SKM-1 (cell line): ENCODE measurements around the gene CCDC110.
A peak's percentile ranks its signal among the peaks of the same experiment; 100 is the strongest.

ENCODE experiments used
- DNase-seq: peaks from one replicate; lab custom pipeline; 2025; ENCODE audit not compliant: unreplicated experiment; lab: John Stamatoyannopoulos, UW

CCDC110 gene

GRCh38 chr4:185473247-185473646, 1.7 kb upstream of the CCDC110 start:
- DNase-seq = no peak

GRCh38 chr4:185472103-185472542, 590 bp upstream of the CCDC110 start:
- DNase-seq = no peak

DNA sequence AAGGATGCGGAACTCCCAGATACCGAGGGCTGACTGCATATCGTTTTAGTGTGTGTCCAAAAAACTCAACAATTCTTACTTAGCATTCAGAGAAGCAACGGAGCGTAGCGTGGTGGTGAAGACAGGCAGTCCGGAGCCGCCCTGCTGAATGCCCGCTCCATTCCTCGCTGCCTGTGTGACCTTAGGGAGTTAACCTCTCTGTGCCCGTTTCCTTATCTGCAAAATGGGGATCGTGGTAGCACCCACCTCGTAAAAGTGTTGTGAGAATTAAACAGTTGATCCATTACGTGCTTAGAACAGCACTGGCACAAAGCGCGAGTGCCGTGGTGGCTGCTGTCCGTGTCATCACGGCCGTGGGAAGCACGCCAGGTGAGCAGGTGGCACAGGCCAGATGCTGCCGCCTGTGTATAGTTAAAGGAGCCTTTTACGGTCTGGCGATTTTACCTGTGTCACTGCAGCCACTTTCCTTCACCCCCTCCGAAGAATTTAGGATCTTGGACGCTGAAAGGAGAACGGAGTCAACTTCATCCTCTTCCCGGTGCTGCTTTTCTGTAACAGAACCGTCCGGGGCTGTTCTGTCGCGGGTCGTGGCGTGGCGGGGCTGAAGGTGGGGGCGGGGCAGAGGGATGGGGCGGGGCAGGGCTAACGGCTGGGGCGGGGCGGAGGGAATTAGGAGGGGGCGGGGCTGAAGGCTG, 885 bp downstream of the CCDC110 start:
- DNase-seq = peak; percentile 41

DNA sequence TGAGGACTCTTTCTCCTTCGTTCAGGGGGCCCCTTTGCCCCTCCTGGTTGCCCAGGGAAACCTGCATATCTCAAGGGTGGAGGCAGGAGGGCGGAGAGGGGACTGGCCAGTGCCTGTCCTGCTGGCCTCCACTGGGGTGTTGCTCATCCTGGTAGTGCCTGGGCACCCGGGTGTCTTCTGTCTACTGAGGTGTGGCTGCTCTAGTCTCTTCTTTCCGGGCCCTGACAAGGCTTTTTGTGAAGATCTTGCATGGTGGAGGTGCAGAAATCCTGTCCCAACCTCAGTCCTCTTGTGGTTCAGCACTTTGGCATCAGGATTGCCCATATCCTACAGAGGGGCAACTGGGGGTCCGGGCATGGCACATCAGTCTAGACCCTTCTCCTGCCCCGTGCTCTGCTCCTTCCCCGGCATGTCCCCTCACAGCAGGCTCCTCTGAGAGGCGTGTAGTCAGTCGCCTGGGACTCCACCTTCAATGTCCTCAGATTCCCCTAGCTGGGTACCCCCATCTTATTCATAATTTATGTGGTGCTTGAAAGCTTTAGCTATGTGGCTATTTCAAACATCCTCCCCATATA, 1.9 kb downstream of the CCDC110 start:
- no peak for DNase-seq

GRCh38 chr4:185468999-185469398, 2.5 kb downstream of the CCDC110 start:
- DNase-seq = no peak

- no peak for DNase-seq
Measured at GRCh38 chr4:185467991-185468390, 3.5 kb downstream of the CCDC110 start.

- DNase-seq = no peak
Measured at GRCh38 chr4:185467101-185467500, 4.4 kb downstream of the CCDC110 start.

- no peak for DNase-seq
Measured at GRCh38 chr4:185465707-185466106, 5.8 kb downstream of the CCDC110 start.

GRCh38 chr4:185464887-185465286, 6.6 kb downstream of the CCDC110 start:
- DNase-seq = no peak

DNA sequence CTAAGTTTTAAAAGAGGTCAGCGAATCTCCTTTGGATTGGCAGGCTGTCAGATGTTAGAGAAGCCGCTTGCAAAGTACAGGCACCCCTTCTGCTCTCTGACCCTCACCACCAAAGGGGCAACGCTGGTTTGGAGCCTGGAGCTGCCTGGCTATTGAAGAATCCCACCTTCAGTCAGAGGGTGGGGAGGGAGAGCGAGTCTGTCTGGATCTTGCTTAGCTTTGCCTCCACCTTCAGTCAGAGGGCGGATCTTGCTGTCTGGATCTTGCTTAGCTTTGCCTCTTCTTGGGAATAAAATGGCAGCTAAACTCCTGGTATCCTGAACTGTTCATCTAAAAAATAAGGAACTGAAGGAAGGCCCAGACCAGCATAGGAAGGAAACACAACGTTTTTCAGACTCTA, 7.3 kb downstream of the CCDC110 start:
- no peak for DNase-seq

GRCh38 chr4:185463541-185463940, 8.0 kb downstream of the CCDC110 start:
- DNase-seq = no peak

GRCh38 chr4:185461565-185461964, 10.0 kb downstream of the CCDC110 start:
- DNase-seq = no peak

DNA sequence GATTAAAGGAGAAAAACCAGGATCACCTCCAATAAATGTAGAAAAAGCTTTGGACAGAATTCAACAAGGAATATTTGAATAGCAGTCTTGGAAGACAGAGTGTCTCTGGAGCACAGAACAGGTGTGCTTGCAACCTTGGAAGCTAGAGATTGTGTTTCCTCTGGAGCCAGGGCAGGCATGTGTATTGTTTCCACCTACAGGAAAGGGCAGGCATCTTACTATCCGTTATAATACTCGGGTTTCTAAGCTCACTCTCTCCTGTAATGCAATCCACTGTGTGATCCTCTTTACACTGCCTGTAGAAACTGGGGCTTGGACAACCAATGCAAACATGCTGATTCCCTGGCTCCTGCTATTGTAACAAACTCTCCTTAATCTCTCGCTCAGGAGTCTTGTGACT, 14.4 kb downstream of the CCDC110 start:
- no peak for DNase-seq

DNA sequence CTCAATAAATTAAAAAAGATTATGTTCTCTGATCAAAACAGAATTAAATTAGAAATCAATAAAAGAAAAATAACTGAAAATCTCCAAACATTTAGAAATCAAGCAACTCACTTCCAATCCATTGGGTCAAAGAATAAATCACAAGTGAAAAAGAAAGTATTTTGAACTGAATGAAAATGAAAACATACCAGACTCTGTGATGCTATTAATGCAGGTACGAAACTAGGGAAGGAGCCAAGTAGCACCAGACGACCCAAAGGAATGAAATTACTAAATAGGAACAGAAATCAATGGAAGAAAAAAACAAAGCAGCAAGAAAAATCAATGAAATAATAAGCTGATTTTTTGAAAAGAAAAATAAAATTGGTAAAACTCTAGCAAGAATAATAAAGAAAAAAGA, 15.4 kb downstream of the CCDC110 start:
- DNase-seq = no peak

- DNase-seq = no peak
Measured at GRCh38 chr4:185445209-185445608, 26.3 kb downstream of the CCDC110 start.

DNA sequence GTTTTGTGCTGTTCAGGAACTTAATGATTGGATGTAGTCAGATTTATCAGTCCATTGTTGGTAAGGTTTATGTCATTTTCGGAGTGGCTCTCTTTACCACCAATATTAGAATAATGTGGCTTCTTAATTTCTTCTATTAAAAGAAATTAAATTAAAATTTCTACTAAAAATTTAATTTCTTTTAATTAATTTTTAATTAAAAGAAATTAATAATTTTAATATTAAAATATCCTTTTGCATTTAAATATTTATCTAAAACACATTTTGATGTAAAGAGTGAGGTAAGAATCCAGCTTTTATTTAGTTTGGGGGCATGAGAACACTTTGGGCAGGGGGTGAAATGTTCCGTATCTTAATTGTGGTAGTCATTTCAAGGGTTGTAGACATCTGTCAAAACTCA, 30.1 kb downstream of the CCDC110 start:
- no peak for DNase-seq

DNA sequence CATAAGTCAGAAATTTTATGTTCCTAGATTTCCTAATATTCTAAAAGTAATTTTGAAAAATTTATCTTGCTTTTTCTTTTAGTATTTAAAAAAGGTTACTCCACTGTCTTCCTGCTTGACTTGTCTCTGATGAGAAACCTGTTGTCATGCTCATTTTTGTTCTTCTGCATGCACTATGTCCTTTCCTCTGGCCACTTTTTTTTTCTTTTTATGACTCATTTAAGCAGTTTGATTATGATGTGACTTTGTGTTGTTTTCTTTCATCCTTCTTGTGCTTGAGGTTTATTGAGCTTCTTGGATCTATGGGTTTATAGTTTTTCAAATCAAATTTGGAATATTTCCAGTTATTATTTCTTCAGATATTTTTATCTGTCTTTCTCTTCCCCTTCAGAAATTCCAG, 33.7 kb downstream of the CCDC110 start:
- DNase-seq = no peak

- DNase-seq = no peak
Measured at GRCh38 chr4:185435466-185435865, 36.1 kb downstream of the CCDC110 start.

DNA sequence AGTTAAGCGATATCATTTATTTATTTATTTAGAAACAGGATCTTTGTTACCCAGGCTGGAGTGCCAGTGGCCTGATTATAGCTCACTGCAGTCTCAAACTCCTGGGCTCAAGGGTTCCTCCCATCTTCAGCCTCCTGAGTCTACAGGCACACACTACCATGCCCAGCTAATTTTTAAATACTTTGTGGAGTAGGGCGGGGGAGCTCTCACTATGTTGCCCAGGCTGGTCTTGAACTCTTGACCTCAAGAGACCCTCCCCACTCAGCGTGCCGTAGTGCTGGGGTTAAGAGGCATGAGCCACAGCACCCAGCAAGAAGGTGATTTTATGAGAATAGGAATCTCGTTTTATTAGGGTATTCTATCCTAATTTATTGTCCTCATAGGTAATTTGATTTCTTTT, 41.9 kb downstream of the CCDC110 start:
- no peak for DNase-seq

DNA sequence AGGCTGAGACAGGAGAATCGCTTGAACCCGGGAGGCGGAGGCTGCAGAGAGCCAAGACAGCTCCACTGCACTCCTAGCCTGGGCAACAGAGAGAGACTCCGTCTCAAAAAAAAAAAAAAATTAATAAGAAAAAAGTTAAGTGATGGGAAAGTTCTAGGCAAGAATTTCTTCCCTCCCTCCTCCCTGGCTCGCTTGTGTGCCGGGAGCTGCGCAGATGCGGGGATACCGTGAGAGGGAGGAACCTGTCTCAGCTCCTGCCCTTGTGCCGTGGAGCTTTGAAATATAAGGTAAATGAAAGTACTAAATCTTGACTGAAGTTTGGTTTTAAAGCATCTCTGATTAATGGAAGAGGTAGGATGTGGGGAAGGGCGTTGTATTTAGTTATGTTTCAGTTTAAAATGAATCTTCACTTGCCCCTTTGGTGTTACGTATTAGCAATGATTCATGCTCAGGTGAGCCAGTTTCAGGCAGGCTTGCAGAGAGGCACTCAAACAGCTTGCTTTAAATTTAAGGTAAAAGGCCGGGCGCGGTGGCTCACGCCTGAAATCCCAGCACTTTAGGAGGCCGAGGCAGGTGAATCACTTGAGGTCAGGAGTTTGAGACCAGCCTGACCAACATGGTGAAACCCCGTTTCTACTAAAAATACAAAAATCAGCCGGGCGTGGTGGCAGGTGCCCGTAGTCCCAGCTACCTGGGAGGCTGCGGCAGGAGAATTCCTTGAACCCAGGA, 44.4 kb downstream of the CCDC110 start:
- no peak for DNase-seq

DNA sequence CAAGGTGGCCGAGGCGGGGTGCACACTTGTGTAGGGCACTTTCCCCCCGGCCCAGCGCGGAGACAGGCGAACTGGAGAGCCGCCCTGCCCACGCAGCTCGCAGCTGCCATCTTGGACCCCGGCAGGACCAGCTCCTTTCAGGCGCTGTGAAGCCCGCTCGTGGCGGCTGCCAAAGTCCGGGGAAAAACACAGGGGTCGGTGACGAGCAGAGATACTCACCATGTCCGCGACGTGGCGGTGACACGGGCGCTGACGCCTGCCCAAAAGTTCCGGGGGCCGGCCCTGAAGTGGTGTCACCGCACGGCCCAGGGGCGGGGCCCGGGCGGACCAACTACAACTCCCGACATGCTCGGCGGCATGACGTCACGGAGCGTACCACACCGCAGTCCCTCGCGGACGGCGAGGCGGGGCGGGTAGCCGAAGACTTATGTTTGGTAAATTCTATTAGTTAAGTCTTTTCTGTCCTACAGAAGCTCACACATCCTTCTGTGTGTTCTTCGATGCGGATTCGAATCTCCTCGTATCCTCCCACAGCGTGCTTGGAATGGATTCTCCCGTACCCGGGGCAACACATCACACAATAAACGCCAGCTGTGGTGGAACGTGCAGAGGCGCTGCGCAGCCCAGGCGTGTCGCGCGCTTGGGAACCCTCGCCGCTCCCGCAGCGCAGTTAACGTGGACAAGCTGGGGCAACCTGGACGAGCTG, 45.7 kb downstream of the CCDC110 start, which contains the start of gene UFSP2:
Gene UFSP2 (minus strand): TSS at position 318 of the 706 bp plus-strand sequence. CDS start 96 bp downstream, at position 222.
- peak; percentile 73 for DNase-seq
